GM13976 (cell line): ENCODE data around the gene KLF2.
"Not testable (repeated sequence)": the region's sequence is repeated elsewhere in the genome, so short reads cannot be mapped to it uniquely, and the experiment has no call there.

Experiments used
- DNase-seq: peaks from one replicate; pipeline ENCODE4 v3.0.0; 2012; ENCODE audit warnings: low spot score
- CTCF ChIP-seq: IDR thresholded peaks from 2 replicates; pipeline ENCODE4 v1.5.1; 2012; ENCODE audit warnings: borderline replicate concordance, mild to moderate bottlenecking; ENCODE audit not compliant: insufficient read depth; ENCODE audit errors: extremely low read depth, missing control alignments, control extremely low read depth
- in situ Hi-C: fragments of 300-500 bp; cut with MboI; formaldehyde crosslinking; loops from one replicate; pipeline ENCODE4 v1.12.0; 2022; ENCODE audit warnings: low sequenced_read_pairs, mixed read lengths, inconsistent platforms; ENCODE audit not compliant: unreplicated experiment

Gene KLF2

GRCh38 chr19:16324384-16325160 is at the start of gene KLF2:
KLF2 (plus strand) TSS chr19:16324826; CDS start chr19:16324924, 98 bp downstream.
- TF ChIP-seq CTCF: no peak
- in situ Hi-C loops: no loop called here
- peak; percentile 94 for DNase-seq

- TF ChIP-seq CTCF: no peak
- in situ Hi-C loops: no loop called here
- no peak for DNase-seq
Observed at GRCh38 chr19:16280306-16280705, 44.3 kb upstream of the KLF2 start.

- in situ Hi-C loops: no loop called here
- DNase-seq: no peak
- no peak for TF ChIP-seq CTCF
Observed at GRCh38 chr19:16281743-16282142, 42.9 kb upstream of the KLF2 start.

GRCh38 chr19:16283210-16284061 is 41.2 kb upstream of the KLF2 start:
- peak; percentile 88 for DNase-seq
- TF ChIP-seq CTCF: no peak
- in situ Hi-C loops: no loop called here

GRCh38 chr19:16284505-16284904 is 40.1 kb upstream of the KLF2 start:
- no peak for DNase-seq
- in situ Hi-C loops: no loop called here
- TF ChIP-seq CTCF: no peak

- in situ Hi-C loops, DNase-seq: not testable (repeated sequence)
Observed at GRCh38 chr19:16285079-16285478, 39.5 kb upstream of the KLF2 start.
